IPS DF 4.7 (cell line): Measurements from ENCODE around the gene MAST3.
"Not testable (repeated sequence)": the region's sequence is repeated elsewhere in the genome, so short reads cannot be mapped to it uniquely, and the experiment has no call there.

Source experiments
- DNase-seq: peaks from one replicate; pipeline ENCODE4 v3.0.0-alpha.2; 2013; ENCODE audit warnings: low spot score; ENCODE audit errors: extremely low read depth

Gene MAST3

GRCh38 chr19:18157465-18158063 lies 60.0 kb downstream of the MAST3 start:
- no peak for DNase-seq

- DNase-seq, result no peak
Observed at GRCh38 chr19:18158467-18158866, 60.9 kb downstream of the MAST3 start.

DNA sequence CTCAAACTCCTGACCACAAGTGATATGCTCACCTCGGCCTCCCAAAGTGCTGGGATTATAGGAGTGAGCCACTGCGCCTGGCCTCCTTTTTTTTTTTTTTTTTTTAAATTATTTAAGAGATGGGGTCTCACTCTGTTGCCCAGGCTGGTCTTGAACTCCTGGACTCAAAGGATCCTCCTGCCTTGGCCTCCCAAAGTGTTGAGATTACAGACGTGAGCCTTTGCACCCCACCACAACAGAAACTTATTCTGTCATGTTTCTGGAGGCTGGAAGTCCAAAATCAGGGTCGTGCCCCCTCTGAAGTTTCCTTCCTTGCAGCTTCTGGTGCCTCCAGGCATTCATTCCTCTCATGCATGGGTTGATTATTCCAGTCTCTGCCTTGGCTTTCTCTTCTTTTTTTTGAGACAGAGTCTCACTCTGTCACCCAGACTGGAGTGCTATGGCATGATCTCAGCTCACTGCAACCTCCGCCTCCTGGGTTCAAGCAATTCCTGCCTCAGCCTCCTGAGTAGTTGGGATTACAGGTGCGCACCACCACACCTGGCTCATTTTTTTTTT lies 61.6 kb downstream of the MAST3 start:
- DNase-seq, result not testable (repeated sequence)

DNA sequence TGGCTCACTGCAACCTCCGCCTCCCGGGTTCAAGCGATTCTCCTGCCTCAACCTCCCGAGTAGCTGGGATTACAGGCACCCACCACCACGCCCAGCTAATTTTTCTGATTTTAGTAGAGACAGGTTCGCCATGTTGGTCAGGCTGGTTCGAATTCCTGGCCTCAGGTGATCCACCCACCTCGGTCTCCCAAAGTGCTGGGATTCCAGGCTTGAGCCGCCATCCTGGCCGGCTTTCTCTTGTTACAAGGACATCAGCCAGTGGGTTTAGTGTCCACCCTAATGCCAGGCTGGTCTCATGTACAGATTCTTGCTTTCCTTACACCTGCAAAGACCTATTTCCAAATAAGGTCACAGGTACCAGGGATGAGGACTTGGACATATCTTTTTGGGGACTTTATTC lies 62.2 kb downstream of the MAST3 start:
- DNase-seq, result no peak

DNA sequence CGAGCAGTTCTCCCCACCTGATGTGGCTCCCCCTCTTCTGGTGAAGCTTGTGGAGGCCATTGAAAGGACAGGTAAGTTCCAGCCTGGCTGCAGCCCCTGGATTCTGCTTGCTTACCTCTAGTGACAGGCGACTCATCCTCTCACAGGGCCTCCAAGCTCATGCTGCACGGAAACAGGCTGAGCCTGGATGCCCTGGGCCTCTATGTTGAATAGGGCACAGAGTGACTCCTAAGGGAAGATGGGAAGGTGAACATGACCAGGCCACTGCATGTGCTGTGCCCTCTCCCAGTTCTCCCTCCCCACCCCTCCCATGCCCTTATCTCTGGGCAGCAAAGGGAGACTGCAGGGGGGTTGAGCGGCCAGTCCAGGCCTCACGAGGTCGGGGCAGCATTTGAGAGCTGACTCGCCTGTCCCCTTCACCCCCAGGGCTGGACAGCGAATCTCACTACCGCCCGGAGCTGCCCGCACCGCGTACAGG lies 63.0 kb downstream of the MAST3 start:
- no peak for DNase-seq

DNA sequence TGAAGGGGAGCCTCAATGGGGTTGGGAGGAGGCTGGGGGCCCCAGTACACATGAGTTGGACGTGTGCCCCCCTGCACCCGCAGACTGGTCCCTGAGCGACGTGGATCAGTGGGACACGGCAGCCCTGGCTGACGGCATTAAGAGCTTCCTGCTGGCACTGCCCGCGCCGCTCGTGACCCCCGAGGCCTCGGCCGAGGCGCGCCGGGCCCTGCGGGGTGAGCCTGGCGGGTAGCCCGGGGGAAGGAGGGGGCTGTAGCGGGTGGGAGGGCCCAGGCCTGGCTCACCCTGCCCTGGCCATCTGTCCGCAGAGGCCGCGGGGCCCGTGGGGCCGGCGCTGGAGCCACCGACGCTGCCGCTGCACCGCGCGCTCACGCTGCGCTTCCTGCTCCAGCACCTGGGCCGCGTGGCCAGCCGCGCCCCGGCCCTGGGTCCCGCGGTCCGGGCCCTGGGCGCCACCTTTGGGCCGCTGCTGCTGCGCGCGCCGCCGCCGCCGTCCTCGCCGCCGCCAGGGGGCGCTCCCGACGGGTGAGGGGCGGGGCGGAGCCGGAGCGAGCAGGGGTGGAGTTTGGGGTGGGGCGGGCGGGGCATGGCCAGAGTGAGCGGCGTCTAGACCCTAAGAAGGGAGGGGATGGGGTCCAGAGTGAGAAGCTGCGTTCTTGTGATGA lies 63.5 kb downstream of the MAST3 start:
- no peak for DNase-seq

GRCh38 chr19:18161636-18162002 lies 64.0 kb downstream of the MAST3 start:
- DNase-seq, result no peak

DNA sequence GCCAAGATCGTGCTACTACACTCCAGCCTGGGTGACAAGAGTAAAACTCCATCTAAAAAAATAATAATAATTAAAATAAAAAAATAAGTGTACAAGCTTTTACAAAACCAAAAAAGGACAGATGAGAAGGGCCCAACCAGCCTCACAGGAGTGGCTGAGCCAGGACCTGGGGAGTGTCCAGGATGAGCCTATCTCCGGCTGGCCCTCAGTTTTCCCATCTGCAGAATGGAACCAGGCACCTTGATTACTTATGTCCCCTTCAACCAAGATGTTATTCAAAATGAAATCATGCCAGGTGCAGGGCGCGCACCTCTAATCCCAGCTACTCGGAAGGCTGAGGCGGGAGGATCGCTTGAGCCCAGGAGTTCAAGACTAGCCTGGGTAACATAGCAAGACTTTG lies 66.5 kb downstream of the MAST3 start:
- DNase-seq, result no peak

DNA sequence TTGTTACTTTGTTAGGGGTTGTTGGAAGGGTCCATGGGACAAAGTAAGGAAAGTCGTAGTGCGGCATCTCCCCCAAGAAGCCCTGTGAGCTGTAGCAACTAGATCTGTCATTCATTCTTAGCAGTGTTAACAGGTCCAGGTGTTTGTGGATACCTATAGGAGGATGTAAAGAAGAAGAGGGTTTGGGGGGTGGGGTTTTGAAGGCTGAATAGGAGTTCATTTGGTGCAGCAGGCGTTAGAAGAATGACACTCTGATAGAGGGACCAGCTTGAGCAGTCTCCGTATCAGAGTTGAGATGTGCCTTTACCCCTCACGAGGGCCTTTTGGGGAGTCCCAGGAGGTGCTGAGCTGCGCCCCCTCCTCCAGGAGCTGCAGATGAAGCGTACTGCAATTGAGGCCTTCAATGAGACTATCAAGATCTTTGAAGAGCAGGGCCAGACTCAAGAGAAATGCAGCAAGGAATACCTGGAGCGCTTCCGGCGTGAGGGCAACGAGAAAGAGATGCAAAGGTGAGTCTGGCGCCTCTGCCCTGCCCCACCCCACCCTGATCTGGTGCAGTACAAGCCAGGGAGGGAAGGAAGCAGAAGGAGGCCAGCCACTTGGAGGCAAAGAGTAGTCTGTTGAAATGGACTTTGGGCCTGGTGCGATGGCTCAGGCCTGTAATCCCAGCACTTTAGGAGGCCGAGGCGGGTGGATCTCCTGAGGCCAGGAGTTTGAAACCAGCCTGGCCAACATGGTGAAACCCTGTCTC lies 68.4 kb downstream of the MAST3 start:
- DNase-seq, result no peak

GRCh38 chr19:18167011-18167410 lies 69.4 kb downstream of the MAST3 start:
- no peak for DNase-seq

GRCh38 chr19:18167975-18168645 lies 70.5 kb downstream of the MAST3 start:
- no peak for DNase-seq

DNA sequence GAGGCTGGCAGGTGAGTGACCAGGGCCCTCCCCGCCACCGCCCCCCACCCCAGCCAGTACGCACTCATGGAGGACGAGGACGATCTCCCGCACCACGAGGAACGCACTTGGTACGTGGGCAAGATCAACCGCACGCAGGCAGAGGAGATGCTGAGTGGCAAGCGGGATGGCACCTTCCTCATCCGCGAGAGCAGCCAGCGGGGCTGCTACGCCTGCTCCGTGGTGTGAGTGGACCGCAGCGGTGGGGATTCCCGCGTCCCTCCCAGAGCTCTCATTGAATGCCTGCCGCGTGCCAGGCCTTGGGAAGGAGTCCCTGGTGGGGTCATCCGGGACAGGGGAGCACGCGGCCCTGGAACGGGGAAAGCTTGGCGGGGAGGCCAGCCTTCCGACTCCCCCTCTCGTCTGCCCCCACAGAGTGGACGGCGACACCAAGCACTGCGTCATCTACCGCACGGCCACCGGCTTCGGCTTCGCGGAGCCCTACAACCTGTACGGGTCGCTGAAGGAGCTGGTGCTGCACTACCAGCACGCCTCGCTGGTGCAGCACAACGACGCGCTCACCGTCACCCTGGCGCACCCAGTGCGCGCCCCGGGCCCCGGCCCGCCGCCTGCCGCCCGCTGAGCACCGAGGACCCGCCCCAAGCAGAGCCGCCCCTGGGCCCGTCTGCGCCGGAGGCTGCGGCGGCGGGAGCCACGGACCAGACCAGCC lies 71.2 kb downstream of the MAST3 start:
- DNase-seq, result no peak

- DNase-seq, result no peak
Observed at GRCh38 chr19:18170714-18171255, 73.2 kb downstream of the MAST3 start.

- no peak for DNase-seq
Observed at GRCh38 chr19:18171605-18172327, 74.2 kb downstream of the MAST3 start.

DNA sequence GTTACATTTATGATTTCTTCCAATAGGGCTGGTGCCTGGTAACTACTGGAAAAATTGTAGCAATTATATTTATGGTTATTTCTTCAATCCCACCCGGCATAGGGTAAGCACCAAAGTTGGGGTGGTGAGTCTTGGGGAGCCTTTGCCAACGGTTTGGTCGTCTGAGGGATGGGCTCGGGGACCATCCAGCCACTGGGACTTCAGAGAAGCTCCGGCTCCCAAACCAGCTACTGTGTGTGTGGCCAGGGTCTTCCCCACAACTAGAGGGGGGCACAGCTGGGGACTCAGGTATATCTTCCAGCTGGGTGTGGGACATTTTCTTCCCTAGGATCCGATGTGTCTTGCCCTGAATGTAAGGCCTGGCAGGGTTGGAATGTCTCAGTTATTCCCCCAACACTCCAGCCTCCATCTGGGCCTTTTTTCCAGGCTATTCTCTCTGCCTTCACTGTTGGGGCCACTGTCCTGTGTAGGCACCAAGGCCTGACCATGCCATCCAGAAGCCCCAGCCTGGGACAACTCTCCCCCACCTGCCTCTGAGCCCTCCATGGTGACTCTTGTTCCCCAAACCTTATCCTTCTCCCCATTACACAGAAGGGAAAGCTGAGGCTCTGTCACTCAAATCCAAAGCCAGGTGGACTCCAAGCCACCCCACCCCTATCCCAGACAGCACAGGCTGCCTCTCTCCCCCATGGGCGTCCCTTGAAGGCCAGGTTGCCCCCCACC lies 74.9 kb downstream of the MAST3 start:
- DNase-seq, result no peak

- no peak for DNase-seq
Observed at GRCh38 chr19:18173054-18173571, 75.5 kb downstream of the MAST3 start.

DNA sequence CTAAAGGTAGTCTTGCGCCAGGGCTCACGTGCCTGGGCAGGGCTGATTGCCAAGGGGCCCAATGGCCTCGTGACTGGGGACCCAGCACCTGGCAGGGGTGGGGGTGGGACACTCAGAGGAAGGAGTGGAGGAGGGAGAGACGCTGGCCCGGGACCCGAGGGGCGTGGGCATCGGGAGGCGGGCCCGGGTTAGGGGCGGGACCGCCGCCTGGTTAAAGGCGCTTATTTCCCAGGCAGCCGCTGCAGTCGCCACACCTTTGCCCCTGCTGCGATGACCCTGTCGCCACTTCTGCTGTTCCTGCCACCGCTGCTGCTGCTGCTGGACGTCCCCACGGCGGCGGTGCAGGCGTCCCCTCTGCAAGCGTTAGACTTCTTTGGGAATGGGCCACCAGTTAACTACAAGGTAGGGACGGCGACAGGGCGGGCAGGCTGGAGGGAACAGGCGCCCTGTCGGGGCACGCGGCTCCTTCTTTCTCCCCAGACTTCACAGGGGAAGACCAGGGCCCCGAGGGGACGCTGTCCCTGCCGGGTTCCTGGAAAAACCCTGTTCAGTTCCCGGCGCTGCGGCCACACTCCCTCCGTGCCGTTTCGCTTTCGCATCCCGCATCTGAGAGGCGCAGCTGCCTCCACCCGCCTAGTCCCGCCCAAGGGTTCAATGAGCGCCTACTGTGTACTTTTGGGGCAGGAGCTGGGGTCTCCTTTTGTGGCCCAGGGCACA lies 76.2 kb downstream of the MAST3 start, which contains the start of gene IFI30:
Gene IFI30 (plus strand): TSS at position 242 of the 717 bp plus-strand sequence. CDS start 29 bp downstream, at position 271.
- DNase-seq, result no peak

- no peak for DNase-seq
Observed at GRCh38 chr19:18174983-18175382, 77.4 kb downstream of the MAST3 start.
